MM.1S (cell line): Measurements from ENCODE around the gene KLHDC3.

ENCODE experiments used
- DNase-seq: peaks from one replicate; pipeline ENCODE4 v3.0.0-alpha.2; 2015
- H2AFZ ChIP-seq: fragments of 300-600 bp; sonication (generic); 2 replicates; pipeline ENCODE4 v1.6.0; 2016; ENCODE audit warnings: antibody characterized with exemption, low read length
- H3F3A ChIP-seq: fragments of 300-600 bp; sonication (generic); 2 replicates; pipeline ENCODE4 v1.6.1; 2016; ENCODE audit warnings: mild to moderate bottlenecking, antibody characterized with exemption, low read length, moderate library complexity, mixed read lengths; ENCODE audit not compliant: insufficient read depth
- H3K27ac ChIP-seq: fragments of 300-600 bp; sonication (generic); 2 replicates; pipeline ENCODE4 v1.5.1; 2016; ENCODE audit warnings: mild to moderate bottlenecking, low read length
- H3K27me3 ChIP-seq: fragments of 300-600 bp; sonication (generic); replicated peaks from 2 replicates; pipeline ENCODE4 v1.6.0; 2016; ENCODE audit warnings: low read length; ENCODE audit not compliant: insufficient read depth
- H3K36me3 ChIP-seq: fragments of 300-600 bp; sonication (generic); replicated peaks from 2 replicates; pipeline ENCODE4 v1.6.1; 2016; ENCODE audit warnings: mild to moderate bottlenecking, low read length, mixed read lengths; ENCODE audit not compliant: insufficient read depth
- H3K4me1 ChIP-seq: fragments of 300-600 bp; sonication (generic); 2 replicates; pipeline ENCODE4 v1.6.1; 2016; ENCODE audit warnings: low read length, mixed read lengths
- H3K4me2 ChIP-seq: fragments of 300-600 bp; sonication (generic); 2 replicates; pipeline ENCODE4 v1.6.0; 2016; ENCODE audit warnings: low read depth, low read length
- H3K4me3 ChIP-seq: fragments of 300-600 bp; sonication (generic); 2 replicates; pipeline ENCODE4 v1.5.1; 2016; ENCODE audit warnings: low read length, mixed read lengths
- H3K79me2 ChIP-seq: fragments of 300-600 bp; sonication (generic); 2 replicates; pipeline ENCODE4 v1.6.1; 2016; ENCODE audit warnings: mixed run types, low read length, mixed read lengths
- H3K9ac ChIP-seq: fragments of 300-600 bp; sonication (generic); 2 replicates; pipeline ENCODE4 v1.6.1; 2016; ENCODE audit warnings: low read length, mixed read lengths
- H3K9me2 ChIP-seq: fragments of 300-600 bp; sonication (generic); replicated peaks from 2 replicates; pipeline ENCODE4 v1.6.1; 2016; ENCODE audit warnings: mild to moderate bottlenecking, low read length, mixed read lengths; ENCODE audit not compliant: insufficient read depth
- H3K9me3 ChIP-seq: fragments of 300-600 bp; sonication (generic); replicated peaks from 2 replicates; pipeline ENCODE4 v1.6.1; 2016; ENCODE audit warnings: mild to moderate bottlenecking, low read length, mixed read lengths; ENCODE audit not compliant: insufficient read depth
- H4K20me1 ChIP-seq: fragments of 300-600 bp; sonication (generic); 2 replicates; pipeline ENCODE4 v1.6.1; 2016; ENCODE audit warnings: mild to moderate bottlenecking, low read length, moderate library complexity, mixed read lengths; ENCODE audit not compliant: insufficient read depth
- EZH2 ChIP-seq: fragments of 300-600 bp; sonication (generic); optimal IDR thresholded peaks from 2 replicates; pipeline ENCODE3; 2017; ENCODE audit warnings: low read depth, mild to moderate bottlenecking, antibody characterized with exemption, low read length, mixed read lengths
- EZH2phosphoT487 ChIP-seq: fragments of 300-600 bp; sonication (generic); IDR thresholded peaks from 2 replicates; pipeline ENCODE4 v1.6.1; 2018; ENCODE audit warnings: antibody characterized with exemption, low read length
- TF ChIP-seq, protein P1 (sequence below): fragments of 300-600 bp; sonication (generic); IDR thresholded peaks from 2 replicates; pipeline ENCODE4 v1.5.1; 2016; ENCODE audit warnings: antibody characterized with exemption, low read length, mixed read lengths

Gene KLHDC3

DNA sequence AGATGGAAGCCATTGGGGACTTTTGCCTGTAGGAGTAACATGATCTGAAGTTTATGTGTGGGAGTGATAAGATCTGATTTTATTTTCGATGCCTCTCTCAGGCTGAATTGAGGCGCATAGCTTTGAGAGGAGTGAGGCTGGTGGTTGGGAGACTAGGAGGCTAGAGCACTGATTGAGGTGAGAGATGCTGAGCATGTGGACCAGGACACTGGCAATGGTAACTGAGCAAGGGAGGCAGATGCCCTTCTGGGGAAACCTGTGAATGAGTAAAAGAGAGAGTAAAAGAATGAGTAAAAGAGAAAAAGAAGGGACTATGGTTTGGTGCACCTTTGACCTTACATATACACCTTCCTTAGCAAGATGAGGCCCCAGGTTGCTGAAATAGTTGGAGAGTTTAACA, 10.4 kb downstream of the KLHDC3 start:
- H3K9ac ChIP-seq: no peak overlapping the region
- peaks cover 43% of the 10 kb centered on the region for H3K79me2 ChIP-seq
- H3F3A ChIP-seq: peaks cover 3% of the 10 kb centered on the region; the same call in 1 of the 2 replicates
- peaks cover 7% of the 10 kb centered on the region; the same call in 1 of the 2 replicates for H3K4me1 ChIP-seq
- no peaks in the 10 kb centered on the region for H4K20me1 ChIP-seq
- H3K27ac ChIP-seq: no peak overlapping the region
- no peaks in the 10 kb centered on the region for H3K9me3 ChIP-seq
- no peaks in the 10 kb centered on the region for H3K9me2 ChIP-seq
- no peaks in the 10 kb centered on the region for H3K27me3 ChIP-seq
- H3K4me2 ChIP-seq: no peak overlapping the region
- H2AFZ ChIP-seq: no peak overlapping the region
- H3K36me3 ChIP-seq: no peaks in the 10 kb centered on the region; the same call in 1 of the 2 replicates
- H3K4me3 ChIP-seq: no peak overlapping the region
- TF ChIP-seq EZH2phosphoT487 (no peak), EZH2 (no peak)
- TF ChIP-seq, protein P1, sequence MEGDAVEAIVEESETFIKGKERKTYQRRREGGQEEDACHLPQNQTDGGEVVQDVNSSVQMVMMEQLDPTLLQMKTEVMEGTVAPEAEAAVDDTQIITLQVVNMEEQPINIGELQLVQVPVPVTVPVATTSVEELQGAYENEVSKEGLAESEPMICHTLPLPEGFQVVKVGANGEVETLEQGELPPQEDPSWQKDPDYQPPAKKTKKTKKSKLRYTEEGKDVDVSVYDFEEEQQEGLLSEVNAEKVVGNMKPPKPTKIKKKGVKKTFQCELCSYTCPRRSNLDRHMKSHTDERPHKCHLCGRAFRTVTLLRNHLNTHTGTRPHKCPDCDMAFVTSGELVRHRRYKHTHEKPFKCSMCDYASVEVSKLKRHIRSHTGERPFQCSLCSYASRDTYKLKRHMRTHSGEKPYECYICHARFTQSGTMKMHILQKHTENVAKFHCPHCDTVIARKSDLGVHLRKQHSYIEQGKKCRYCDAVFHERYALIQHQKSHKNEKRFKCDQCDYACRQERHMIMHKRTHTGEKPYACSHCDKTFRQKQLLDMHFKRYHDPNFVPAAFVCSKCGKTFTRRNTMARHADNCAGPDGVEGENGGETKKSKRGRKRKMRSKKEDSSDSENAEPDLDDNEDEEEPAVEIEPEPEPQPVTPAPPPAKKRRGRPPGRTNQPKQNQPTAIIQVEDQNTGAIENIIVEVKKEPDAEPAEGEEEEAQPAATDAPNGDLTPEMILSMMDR: no peak
- no peak for DNase-seq

DNA sequence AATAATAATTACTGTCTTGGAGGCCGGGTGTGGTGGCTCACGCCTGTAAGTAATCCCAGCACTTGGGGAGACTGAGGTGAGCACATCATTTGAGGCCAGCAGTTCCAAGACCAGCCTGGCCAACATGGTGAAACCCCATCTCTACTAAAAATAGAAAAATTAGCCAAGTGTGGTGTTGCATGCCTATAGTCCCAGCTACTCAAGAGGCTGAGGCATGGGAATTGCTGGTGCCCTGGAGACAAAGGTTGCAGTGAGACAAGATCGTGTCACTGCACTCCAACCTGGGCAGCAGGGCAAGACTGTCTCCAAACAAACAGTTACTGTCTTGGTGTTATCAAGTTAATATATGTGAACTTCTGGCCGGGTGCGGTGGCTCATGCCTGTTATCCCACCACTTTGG, 12.3 kb downstream of the KLHDC3 start:
- Histone ChIP-seq H3K79me2 (peaks cover 35% of the 10 kb centered on the region), H3F3A (peaks cover 3% of the 10 kb centered on the region; the same call in 1 of the 2 replicates), H3K9ac (no peak overlapping the region), H4K20me1 (no peaks in the 10 kb centered on the region), H3K4me2 (no peak overlapping the region), H2AFZ (no peak overlapping the region), H3K9me3 (no peaks in the 10 kb centered on the region), H3K27ac (no peak overlapping the region), H3K27me3 (no peaks in the 10 kb centered on the region), H3K4me1 (no peaks in the 10 kb centered on the region), H3K4me3 (no peak overlapping the region), H3K36me3 (no peaks in the 10 kb centered on the region; the same call in 1 of the 2 replicates), H3K9me2 (no peaks in the 10 kb centered on the region)
- TF ChIP-seq EZH2phosphoT487 (no peak), EZH2 (no peak)
- TF ChIP-seq, protein P1: no peak
- DNase-seq: no peak

DNA sequence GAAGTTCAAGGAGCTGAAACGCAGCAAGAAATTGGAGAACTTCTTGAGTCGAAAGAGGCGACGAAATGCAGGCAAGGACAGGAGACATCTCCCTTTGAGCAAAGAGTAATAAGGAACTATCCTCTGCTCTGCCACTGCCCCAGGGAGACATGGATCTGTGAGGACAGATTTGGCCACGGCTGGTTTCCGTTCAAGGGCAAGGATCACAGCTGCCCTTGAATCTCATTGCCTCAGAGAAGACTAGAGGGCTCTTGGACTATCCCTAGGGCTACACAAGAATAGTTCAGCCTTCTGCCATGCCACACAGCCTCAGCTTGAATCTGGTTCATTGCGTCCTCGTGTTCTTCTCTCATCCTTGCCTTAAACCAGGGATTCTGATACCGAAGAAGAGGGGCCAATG, 15.1 kb downstream of the KLHDC3 start:
- H3K27me3 ChIP-seq: no peaks in the 10 kb centered on the region
- no peak overlapping the region for H3K27ac ChIP-seq
- H3K4me3 ChIP-seq: no peak overlapping the region
- no peaks in the 10 kb centered on the region; the same call in 1 of the 2 replicates for H3K36me3 ChIP-seq
- peaks cover 10% of the 10 kb centered on the region for H3K79me2 ChIP-seq
- H3K9ac ChIP-seq: no peak overlapping the region
- no peaks in the 10 kb centered on the region for H3K9me3 ChIP-seq
- no peaks in the 10 kb centered on the region for H3K4me1 ChIP-seq
- H3F3A ChIP-seq: no peaks in the 10 kb centered on the region
- TF ChIP-seq EZH2phosphoT487: no peak
- no peak for TF ChIP-seq EZH2
- TF ChIP-seq, protein P1: no peak
- no peaks in the 10 kb centered on the region for H4K20me1 ChIP-seq
- H3K9me2 ChIP-seq: no peaks in the 10 kb centered on the region
- DNase-seq: no peak
- H2AFZ ChIP-seq: no peak overlapping the region
- H3K4me2 ChIP-seq: no peak overlapping the region
